Natural killer cell (primary cell): Measurements from ENCODE around the gene DLG5. TPM values are rescaled to one million over a fixed set of nuclear protein-coding genes. Genes with fewer than 3 reads are reported as not detected.
A peak's percentile ranks its signal among the peaks of the same experiment; 100 is the strongest.

Source experiments
- ATAC-seq, 3 donors: fragments of 150-1000 bp in 2 of 3; fragments of 200-7000 bp in 1 of 3; cut with Tn5 transposase; 1 replicate in 1 of 3; 2 replicates in 2 of 3; pipeline ENCODE4 v1.10.0; 2021; ENCODE audit warnings: mild to moderate bottlenecking in 2 of 3, moderate library complexity in 2 of 3
- DNase-seq, 2 donors: peaks; one replicate each; pipeline versions ENCODE4 v3.0.0 to v3.0.0-alpha.2; 2013 to 2021; ENCODE audit warnings: mixed read lengths in 1 of 2
- H3K27ac ChIP-seq: one replicate; pipeline ENCODE4 v1.5.1; 2013; ENCODE audit warnings: mild to moderate bottlenecking, low read length
- H3K27me3 ChIP-seq: one replicate; pipeline ENCODE4 v1.6.1; 2013; ENCODE audit warnings: low read length; ENCODE audit not compliant: control insufficient read depth, insufficient read depth
- H3K36me3 ChIP-seq: one replicate; pipeline ENCODE4 v1.6.1; 2013; ENCODE audit warnings: low read length; ENCODE audit not compliant: control insufficient read depth, insufficient read depth
- H3K4me1 ChIP-seq: one replicate; pipeline ENCODE4 v1.6.1; 2013; ENCODE audit warnings: low read length; ENCODE audit not compliant: control insufficient read depth, insufficient read depth
- H3K4me3 ChIP-seq: one replicate; pipeline ENCODE4 v1.5.1; 2013; ENCODE audit warnings: low read length
- H3K9me3 ChIP-seq: one replicate; pipeline ENCODE4 v1.6.1; 2013; ENCODE audit warnings: low read length; ENCODE audit not compliant: control insufficient read depth, insufficient read depth
- H3K27ac Mint-ChIP-seq, 2 donors: one replicate each; pipeline ENCODE4 v1.8.0; 2022; ENCODE audit warnings: mild to moderate bottlenecking in 2 of 2, mixed read lengths in 2 of 2, moderate library complexity in 1 of 2
- H3K27me3 Mint-ChIP-seq, 2 donors: one replicate each; pipeline ENCODE4 v1.8.0; 2022; ENCODE audit warnings: low read depth in 2 of 2, mixed read lengths in 2 of 2
- H3K36me3 Mint-ChIP-seq: one replicate; pipeline ENCODE4 v1.8.0; 2022; ENCODE audit warnings: mixed read lengths
- H3K4me1 Mint-ChIP-seq, 2 donors: one replicate each; pipeline ENCODE4 v1.8.0; 2022; ENCODE audit warnings: mixed read lengths in 2 of 2
- H3K4me3 Mint-ChIP-seq: one replicate; pipeline ENCODE4 v1.8.0; 2022; ENCODE audit warnings: mild to moderate bottlenecking, moderate library complexity, mixed read lengths
- H3K9me3 Mint-ChIP-seq, 2 donors: one replicate each; pipeline ENCODE4 v1.8.0; 2022; ENCODE audit warnings: mixed read lengths in 2 of 2
- WGBS: methylation state at CpG from one replicate; pipeline ENCODE4 v1.1.7; 2013; ENCODE audit warnings: missing lambda C conversion rate; ENCODE audit not compliant: insufficient coverage; 5-methylcytosine and 5-hydroxymethylcytosine counted together
- intact Hi-C: fragments of 100-400 bp; cut with micrococcal nuclease; formaldehyde crosslinking; loops from one replicate; pipeline ENCODE4 v1.14.2; 2022
- total RNA-seq, 4 donors: library from RNA; stranded (reverse); fragments of 120-200 nt in 1 of 4; gene quantifications; one replicate each; pipeline versions ENCODE4 v1.2.3 to v1.2.4, GENCODE V29; 2013 to 2022
- TF ChIP-seq, protein P1 (sequence below): fragments of 200-600 bp; IDR thresholded peaks from one replicate; pipeline ENCODE4 v1.8.0; 2022; ENCODE audit warnings: antibody characterized with exemption

The DLG5 gene
- total RNA-seq, 3 donors from 2014 or later (not counting 1 experiment from before 2014, with no cell fraction given) = 52.8 to 75.0 (median 52.9) TPM

GRCh38 chr10:77909021-77909748, 17.4 kb downstream of the DLG5 start:
- no peak overlapping the region for H3K27ac ChIP-seq
- Mint-ChIP-seq H3K9me3 (no peaks in the 10 kb centered on the region), H3K4me1 (peaks cover 42 to 44% of the 10 kb centered on the region in 2 donors), H3K27ac (peak overlapping the region in 1 of 2 donors; percentile 39), H3K27me3 (no peaks in the 10 kb centered on the region), H3K4me3 (no peak overlapping the region), H3K36me3 (no peaks in the 10 kb centered on the region)
- 86% methylated on average over 9 of the region's 9 CpGs for WGBS
- H3K4me3 ChIP-seq = no peak overlapping the region
- H3K4me1 ChIP-seq = peaks cover 9% of the 10 kb centered on the region
- no peak for DNase-seq
- TF ChIP-seq, protein P1, sequence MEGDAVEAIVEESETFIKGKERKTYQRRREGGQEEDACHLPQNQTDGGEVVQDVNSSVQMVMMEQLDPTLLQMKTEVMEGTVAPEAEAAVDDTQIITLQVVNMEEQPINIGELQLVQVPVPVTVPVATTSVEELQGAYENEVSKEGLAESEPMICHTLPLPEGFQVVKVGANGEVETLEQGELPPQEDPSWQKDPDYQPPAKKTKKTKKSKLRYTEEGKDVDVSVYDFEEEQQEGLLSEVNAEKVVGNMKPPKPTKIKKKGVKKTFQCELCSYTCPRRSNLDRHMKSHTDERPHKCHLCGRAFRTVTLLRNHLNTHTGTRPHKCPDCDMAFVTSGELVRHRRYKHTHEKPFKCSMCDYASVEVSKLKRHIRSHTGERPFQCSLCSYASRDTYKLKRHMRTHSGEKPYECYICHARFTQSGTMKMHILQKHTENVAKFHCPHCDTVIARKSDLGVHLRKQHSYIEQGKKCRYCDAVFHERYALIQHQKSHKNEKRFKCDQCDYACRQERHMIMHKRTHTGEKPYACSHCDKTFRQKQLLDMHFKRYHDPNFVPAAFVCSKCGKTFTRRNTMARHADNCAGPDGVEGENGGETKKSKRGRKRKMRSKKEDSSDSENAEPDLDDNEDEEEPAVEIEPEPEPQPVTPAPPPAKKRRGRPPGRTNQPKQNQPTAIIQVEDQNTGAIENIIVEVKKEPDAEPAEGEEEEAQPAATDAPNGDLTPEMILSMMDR = no peak
- intact Hi-C loops = no loop called here
- ATAC-seq = no peak
- no peaks in the 10 kb centered on the region for H3K36me3 ChIP-seq
- H3K27me3 ChIP-seq = no peaks in the 10 kb centered on the region
- H3K9me3 ChIP-seq = no peaks in the 10 kb centered on the region

DNA sequence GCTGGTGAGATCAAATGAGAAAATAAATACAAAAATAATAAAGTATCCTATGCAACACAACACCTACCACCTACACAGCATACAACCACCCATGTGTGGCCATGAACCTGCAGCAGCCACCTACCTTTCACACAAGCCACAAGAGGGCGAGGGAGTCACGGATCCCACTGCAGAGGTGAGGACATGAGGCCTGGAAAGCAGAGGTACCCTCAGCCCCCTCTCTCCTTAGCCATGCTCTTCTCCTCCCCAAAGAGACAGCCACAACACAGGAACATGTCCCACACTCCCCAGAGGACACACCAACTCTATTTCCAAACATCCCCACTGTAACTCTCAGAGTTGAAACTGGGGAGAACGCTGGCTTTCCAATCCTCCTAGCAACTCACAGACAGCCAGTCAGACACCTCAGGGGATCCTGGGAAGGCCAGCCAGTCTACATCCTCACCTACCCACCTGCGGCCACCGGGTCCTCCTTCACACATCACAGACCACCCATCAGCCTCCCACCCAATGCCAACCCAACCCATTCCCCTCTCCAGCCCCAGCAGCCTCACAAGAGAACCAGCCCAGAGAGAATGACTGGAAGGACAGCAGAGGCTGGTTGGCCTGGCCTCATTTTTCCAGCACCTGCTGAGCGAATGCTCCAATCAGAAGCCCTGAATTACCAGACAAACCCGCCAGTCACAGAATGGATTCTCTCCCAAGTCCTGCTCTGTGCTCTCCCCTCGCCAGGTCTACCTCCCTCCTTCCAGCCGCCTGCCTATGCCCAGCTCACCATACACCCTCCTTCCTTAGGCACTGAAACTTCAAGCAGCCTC, 18.4 kb downstream of the DLG5 start:
- TF ChIP-seq, protein P1 = no peak
- Mint-ChIP-seq H3K27me3 (no peaks in the 10 kb centered on the region), H3K4me1 (peaks cover 44 to 48% of the 10 kb centered on the region in 2 donors), H3K4me3 (no peak overlapping the region), H3K9me3 (no peaks in the 10 kb centered on the region), H3K27ac (peak overlapping the region in 1 of 2 donors; percentile 39), H3K36me3 (no peaks in the 10 kb centered on the region)
- 92% methylated on average over 9 of the region's 9 CpGs for WGBS
- Histone ChIP-seq H3K4me1 (peaks cover 9% of the 10 kb centered on the region), H3K36me3 (no peaks in the 10 kb centered on the region), H3K27me3 (no peaks in the 10 kb centered on the region), H3K4me3 (no peak overlapping the region), H3K27ac (no peak overlapping the region), H3K9me3 (no peaks in the 10 kb centered on the region)
- intact Hi-C loops = no loop called here
- ATAC-seq (no peak), DNase-seq (no peak)

DNA sequence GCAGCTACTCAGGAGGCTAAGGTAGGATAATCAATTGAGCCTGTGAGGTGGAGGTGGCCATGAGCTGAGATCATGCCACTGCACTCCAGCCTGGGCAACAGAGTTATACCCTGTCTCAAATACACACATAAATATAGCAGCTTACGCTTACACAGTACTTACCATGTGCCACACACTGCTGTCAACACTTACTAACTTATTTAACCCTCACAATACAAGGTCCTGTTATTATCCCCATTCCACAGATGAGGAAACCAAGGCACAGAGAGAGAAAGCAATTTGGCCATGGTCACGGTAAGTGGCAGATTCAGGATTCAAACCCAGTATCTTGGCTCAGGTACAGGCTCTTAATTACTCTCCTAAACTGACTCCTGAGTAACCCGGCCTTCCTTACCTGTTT, 19.1 kb downstream of the DLG5 start:
- no peaks in the 10 kb centered on the region for H3K27me3 Mint-ChIP-seq
- H3K4me1 Mint-ChIP-seq = peaks cover 40 to 45% of the 10 kb centered on the region in 2 donors
- intact Hi-C loops = no loop called here
- WGBS = 79% methylated on average over 3 of the region's 3 CpGs
- ATAC-seq (no peak), DNase-seq (no peak)
- H3K4me3 Mint-ChIP-seq = no peak overlapping the region
- no peak overlapping the region for H3K4me3 ChIP-seq
- no peaks in the 10 kb centered on the region for H3K9me3 ChIP-seq
- TF ChIP-seq, protein P1 = no peak
- no peak overlapping the region for H3K27ac ChIP-seq
- peaks cover 4% of the 10 kb centered on the region for H3K4me1 ChIP-seq
- H3K27me3 ChIP-seq = no peaks in the 10 kb centered on the region
- no peaks in the 10 kb centered on the region for H3K9me3 Mint-ChIP-seq
- no peak overlapping the region for H3K27ac Mint-ChIP-seq
- H3K36me3 Mint-ChIP-seq = no peaks in the 10 kb centered on the region
- H3K36me3 ChIP-seq = no peaks in the 10 kb centered on the region
